ENCODE measurements around the gene DRC3. TPM values are rescaled to one million over a fixed set of nuclear protein-coding genes. Genes with fewer than 3 reads are reported as not detected.

Gene DRC3
- total and polyA plus RNA-seq, 2 donors (not counting 1 experiment from before 2014, with no cell fraction given), result 0.17 TPM; not detected in 1

DNA sequence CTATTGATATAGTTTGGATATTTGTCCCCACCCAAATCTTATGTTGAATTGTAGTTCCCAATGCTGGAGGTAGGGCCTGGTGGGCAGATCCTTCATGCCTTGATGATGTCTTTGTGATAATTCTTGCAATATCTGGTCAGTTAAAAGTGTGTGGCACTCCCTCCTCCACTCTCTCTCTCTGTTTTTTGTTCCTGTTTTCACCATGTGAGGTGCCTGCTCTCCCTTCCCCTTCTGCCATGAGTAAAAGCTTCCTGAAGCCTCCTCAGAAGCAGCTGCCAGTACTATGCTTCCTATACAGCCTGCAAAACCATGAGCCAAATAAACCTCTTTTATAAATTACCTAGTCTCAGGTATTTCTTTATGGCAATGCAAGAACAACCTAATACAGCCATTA lies 47.8 kb upstream of the DRC3 start:
- ATAC-seq (ENCODE audit: low read depth), result no peak
- H3K4me1 ChIP-seq (ENCODE audit: control insufficient read depth in 2 of 2, insufficient read depth in 2 of 2, low read length in 2 of 2), result no peaks in the 10 kb centered on the region
- intact Hi-C loops (cut with micrococcal nuclease), result no loop called here
- Mint-ChIP-seq H3K27ac (no peak overlapping the region), H3K4me1 (peaks cover 3% of the 10 kb centered on the region), H3K9me3 (ENCODE audit: insufficient read depth) (no peaks in the 10 kb centered on the region), H3K4me3 (no peak overlapping the region), H3K27me3 (no peaks in the 10 kb centered on the region)
- no peaks in the 10 kb centered on the region for H4K20me1 ChIP-seq (ENCODE audit: control insufficient read depth, insufficient read depth, low read length, poor library complexity, severe bottlenecking)
- no peaks in the 10 kb centered on the region for H3K27me3 ChIP-seq (replicated peaks in 1 of 4; ENCODE audit: control extremely low read depth in 1 of 4, control insufficient read depth in 3 of 4, insufficient read depth in 4 of 4, low read length in 3 of 4)
- no peaks in the 10 kb centered on the region for H3K36me3 ChIP-seq (replicated peaks in 1 of 2; ENCODE audit: control extremely low read depth in 1 of 2, control insufficient read depth in 1 of 2, extremely low read depth in 1 of 2, insufficient read depth in 2 of 2, low read length in 1 of 2)
- peaks cover 0 to 3% (median 0%) of the 10 kb centered on the region in 3 donors for H3K9me3 ChIP-seq (ENCODE audit: control extremely low read depth in 1 of 3, control insufficient read depth in 2 of 3, insufficient read depth in 1 of 3, low read length in 2 of 3)
- no peak for DNase-seq
- ChIA-PET CTCF (no interaction called here), POLR2A (no interaction called here)
- no peak for TF ChIP-seq EZH2 (IDR thresholded peaks at IDR 0.05; ENCODE audit: borderline replicate concordance, insufficient read depth, low read depth, low read length, poor library complexity, severe bottlenecking)
- TF ChIP-seq, protein P1, sequence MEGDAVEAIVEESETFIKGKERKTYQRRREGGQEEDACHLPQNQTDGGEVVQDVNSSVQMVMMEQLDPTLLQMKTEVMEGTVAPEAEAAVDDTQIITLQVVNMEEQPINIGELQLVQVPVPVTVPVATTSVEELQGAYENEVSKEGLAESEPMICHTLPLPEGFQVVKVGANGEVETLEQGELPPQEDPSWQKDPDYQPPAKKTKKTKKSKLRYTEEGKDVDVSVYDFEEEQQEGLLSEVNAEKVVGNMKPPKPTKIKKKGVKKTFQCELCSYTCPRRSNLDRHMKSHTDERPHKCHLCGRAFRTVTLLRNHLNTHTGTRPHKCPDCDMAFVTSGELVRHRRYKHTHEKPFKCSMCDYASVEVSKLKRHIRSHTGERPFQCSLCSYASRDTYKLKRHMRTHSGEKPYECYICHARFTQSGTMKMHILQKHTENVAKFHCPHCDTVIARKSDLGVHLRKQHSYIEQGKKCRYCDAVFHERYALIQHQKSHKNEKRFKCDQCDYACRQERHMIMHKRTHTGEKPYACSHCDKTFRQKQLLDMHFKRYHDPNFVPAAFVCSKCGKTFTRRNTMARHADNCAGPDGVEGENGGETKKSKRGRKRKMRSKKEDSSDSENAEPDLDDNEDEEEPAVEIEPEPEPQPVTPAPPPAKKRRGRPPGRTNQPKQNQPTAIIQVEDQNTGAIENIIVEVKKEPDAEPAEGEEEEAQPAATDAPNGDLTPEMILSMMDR (IDR thresholded peaks at IDR 0.05), result no peak
- no peak overlapping the region for H3K9ac ChIP-seq (ENCODE audit: low read length)
- no peak overlapping the region for H2AFZ ChIP-seq (ENCODE audit: insufficient read depth, low read depth, low read length, poor library complexity, severe bottlenecking)
- peaks cover 10% of the 10 kb centered on the region for H3K79me2 ChIP-seq (ENCODE audit: control insufficient read depth, insufficient read depth, low read length)
- no peak overlapping the region for H3K27ac ChIP-seq (ENCODE audit: low read length in 2 of 2)
- H3K4me3 ChIP-seq (ENCODE audit: control extremely low read depth in 1 of 5, extremely low read depth in 1 of 5, insufficient read depth in 1 of 5, low read depth in 2 of 5, low read length in 4 of 5), result no peak overlapping the region
- no peak overlapping the region for H3K4me2 ChIP-seq (replicated peaks; ENCODE audit: low read depth, low read length, poor library complexity, severe bottlenecking)

DNA sequence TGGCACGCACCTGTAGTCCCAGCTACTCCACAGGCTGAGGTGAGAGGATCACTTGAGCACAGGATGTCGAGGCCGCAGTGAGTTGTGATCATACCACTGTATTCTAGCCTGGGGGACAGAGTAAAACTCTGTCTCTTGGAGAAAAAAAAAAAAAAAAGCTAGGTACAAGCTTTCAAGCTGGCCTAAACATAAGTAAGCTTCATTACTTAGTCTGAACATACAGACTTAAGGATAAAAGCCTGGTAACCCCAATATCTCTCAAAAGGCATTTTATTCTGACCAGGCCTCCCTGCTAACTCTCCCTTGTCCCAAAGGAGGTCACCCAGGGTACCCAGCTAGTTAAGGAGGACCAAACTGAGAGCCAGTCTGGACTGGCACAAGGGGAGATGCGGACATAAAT lies 46.6 kb upstream of the DRC3 start:
- peaks cover 2% of the 10 kb centered on the region for H4K20me1 ChIP-seq (ENCODE audit: control insufficient read depth, insufficient read depth, low read length, poor library complexity, severe bottlenecking)
- H3K9ac ChIP-seq (ENCODE audit: low read length), result no peak overlapping the region
- no peaks in the 10 kb centered on the region for H3K4me1 ChIP-seq (ENCODE audit: control insufficient read depth in 2 of 2, insufficient read depth in 2 of 2, low read length in 2 of 2)
- POLR2A ChIA-PET, result no interaction called here
- TF ChIP-seq EZH2 (IDR thresholded peaks at IDR 0.05; ENCODE audit: borderline replicate concordance, insufficient read depth, low read depth, low read length, poor library complexity, severe bottlenecking), result no peak
- TF ChIP-seq, protein P1 (IDR thresholded peaks at IDR 0.05), result no peak
- H3K9me3 ChIP-seq (ENCODE audit: control extremely low read depth in 1 of 3, control insufficient read depth in 2 of 3, insufficient read depth in 1 of 3, low read length in 2 of 3), result peaks cover 0 to 3% (median 0%) of the 10 kb centered on the region in 3 donors
- Mint-ChIP-seq H3K27me3 (no peaks in the 10 kb centered on the region), H3K4me3 (no peak overlapping the region), H3K4me1 (peaks cover 3% of the 10 kb centered on the region), H3K9me3 (ENCODE audit: insufficient read depth) (no peaks in the 10 kb centered on the region), H3K27ac (no peak overlapping the region)
- CTCF ChIA-PET, result interaction anchor here (1.0 kb wide), 1 partner anchor 31 kb away, joined by 3 read pairs; no protein-coding TSS in a partner anchor
- H3K27ac ChIP-seq (ENCODE audit: low read length in 2 of 2), result no peak overlapping the region
- intact Hi-C loops (cut with micrococcal nuclease), result no loop called here
- 92% methylated on average over 2 of the region's 4 CpGs for WGBS (ENCODE audit: insufficient coverage)
- ATAC-seq (ENCODE audit: low read depth), result no peak
- DNase-seq, result no peak
- no peak overlapping the region for H2AFZ ChIP-seq (ENCODE audit: insufficient read depth, low read depth, low read length, poor library complexity, severe bottlenecking)
- no peak overlapping the region for H3K4me2 ChIP-seq (replicated peaks; ENCODE audit: low read depth, low read length, poor library complexity, severe bottlenecking)
- H3K27me3 ChIP-seq (replicated peaks in 1 of 4; ENCODE audit: control extremely low read depth in 1 of 4, control insufficient read depth in 3 of 4, insufficient read depth in 4 of 4, low read length in 3 of 4), result no peaks in the 10 kb centered on the region
- H3K79me2 ChIP-seq (ENCODE audit: control insufficient read depth, insufficient read depth, low read length), result peaks cover 9% of the 10 kb centered on the region
- H3K4me3 ChIP-seq (ENCODE audit: control extremely low read depth in 1 of 5, extremely low read depth in 1 of 5, insufficient read depth in 1 of 5, low read depth in 2 of 5, low read length in 4 of 5), result no peak overlapping the region
- H3K36me3 ChIP-seq (replicated peaks in 1 of 2; ENCODE audit: control extremely low read depth in 1 of 2, control insufficient read depth in 1 of 2, extremely low read depth in 1 of 2, insufficient read depth in 2 of 2, low read length in 1 of 2), result no peaks in the 10 kb centered on the region

Measured in B cell (primary cell).